PC-3 (cell line): ENCODE measurements around the gene UBE2D3.

Experiments used
- CTCF ChIP-seq: fragments of 300-600 bp; sonication (generic); conservative IDR thresholded peaks from 2 replicates; pipeline ENCODE4 v1.5.1; 2017; ENCODE audit warnings: antibody characterized with exemption, low read depth, mild to moderate bottlenecking, low read length
- EZH2 ChIP-seq: fragments of 300-600 bp; sonication (generic); IDR thresholded peaks from one replicate; pipeline ENCODE4 v1.6.1; 2017; ENCODE audit warnings: antibody characterized with exemption, mild to moderate bottlenecking, low read length; ENCODE audit not compliant: unreplicated experiment

GRCh38 chr4:102832105-102832504 lies 4.8 kb upstream of the UBE2D3 start:
- no peak for TF ChIP-seq EZH2
- no peak for TF ChIP-seq CTCF
